Peyer's patch (tissue), 4 donors: ENCODE data around the gene YIF1A. TPM values are rescaled to one million over a fixed set of nuclear protein-coding genes. Genes with fewer than 3 reads are reported as not detected.

Experiments used
- DNase-seq, 3 donors: peaks; one replicate each; pipeline ENCODE4 v3.0.0-alpha.2; 2017 to 2019
- H3K27ac ChIP-seq, 4 donors: fragments of 200-600 bp; sonication (generic); one replicate each; pipeline ENCODE4 v1.5.1; 2016 to 2019
- H3K27me3 ChIP-seq, 2 donors: fragments of 200-600 bp; sonication (generic); one replicate each; pipeline ENCODE4 v1.5.1; 2019
- H3K36me3 ChIP-seq, 3 donors: fragments of 200-600 bp; sonication (generic); one replicate each; pipeline ENCODE4 v1.5.1; 2016 to 2019
- H3K4me1 ChIP-seq, 4 donors: fragments of 200-600 bp; sonication (generic); one replicate each; pipeline ENCODE4 v1.5.1; 2016 to 2019
- H3K4me3 ChIP-seq, 4 donors: fragments of 200-600 bp; sonication (generic); 1 replicate in 3 of 4; 2 replicates in 1 of 4; pipeline ENCODE4 v1.5.1; 2016 to 2019; ENCODE audit warnings: mild to moderate bottlenecking in 1 of 4
- H3K9me3 ChIP-seq, 4 donors: fragments of 200-600 bp; sonication (generic); one replicate each; pipeline ENCODE4 v1.5.1; 2016 to 2019; ENCODE audit warnings: mild to moderate bottlenecking in 1 of 4
- POLR2A ChIP-seq, 2 donors: fragments of 450-650 bp; IDR thresholded peaks; one replicate each; pipeline ENCODE4 v1.5.1; 2017; ENCODE audit warnings: antibody characterized with exemption in 2 of 2, mild to moderate bottlenecking in 2 of 2, moderate library complexity in 2 of 2
- total RNA-seq, 4 donors: library from RNA; depleted of rRNA; stranded (reverse); fragments of >200 nt; gene quantifications; one replicate each; pipeline ENCODE4 v1.1.0, GENCODE V29; 2016
- TF ChIP-seq, protein P1 (sequence below), 6 experiments: fragments of 450-650 bp in 4 of 6; fragments of 200-600 bp in 2 of 6; sonication (generic) in 1 of 6; IDR thresholded peaks; one replicate each; pipeline ENCODE4 v1.5.1; 2017 to 2019; ENCODE audit warnings: antibody characterized with exemption in 6 of 6, mild to moderate bottlenecking in 3 of 6, moderate library complexity in 1 of 6

The YIF1A gene
- total RNA-seq, 4 donors from 2014 or later = 52.0 to 132 (median 115) TPM

- Histone ChIP-seq H3K27me3 (no peaks in the 10 kb centered on the region), H3K27ac (no peak overlapping the region), H3K9me3 (no peaks in the 10 kb centered on the region), H3K36me3 (peaks cover 0 to 2% (median 0%) of the 10 kb centered on the region in 3 donors), H3K4me1 (no peaks in the 10 kb centered on the region), H3K4me3 (no peak overlapping the region)
- TF ChIP-seq, protein P1, sequence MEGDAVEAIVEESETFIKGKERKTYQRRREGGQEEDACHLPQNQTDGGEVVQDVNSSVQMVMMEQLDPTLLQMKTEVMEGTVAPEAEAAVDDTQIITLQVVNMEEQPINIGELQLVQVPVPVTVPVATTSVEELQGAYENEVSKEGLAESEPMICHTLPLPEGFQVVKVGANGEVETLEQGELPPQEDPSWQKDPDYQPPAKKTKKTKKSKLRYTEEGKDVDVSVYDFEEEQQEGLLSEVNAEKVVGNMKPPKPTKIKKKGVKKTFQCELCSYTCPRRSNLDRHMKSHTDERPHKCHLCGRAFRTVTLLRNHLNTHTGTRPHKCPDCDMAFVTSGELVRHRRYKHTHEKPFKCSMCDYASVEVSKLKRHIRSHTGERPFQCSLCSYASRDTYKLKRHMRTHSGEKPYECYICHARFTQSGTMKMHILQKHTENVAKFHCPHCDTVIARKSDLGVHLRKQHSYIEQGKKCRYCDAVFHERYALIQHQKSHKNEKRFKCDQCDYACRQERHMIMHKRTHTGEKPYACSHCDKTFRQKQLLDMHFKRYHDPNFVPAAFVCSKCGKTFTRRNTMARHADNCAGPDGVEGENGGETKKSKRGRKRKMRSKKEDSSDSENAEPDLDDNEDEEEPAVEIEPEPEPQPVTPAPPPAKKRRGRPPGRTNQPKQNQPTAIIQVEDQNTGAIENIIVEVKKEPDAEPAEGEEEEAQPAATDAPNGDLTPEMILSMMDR (IDR thresholded peaks at IDR 0.05) = no peak
- no peak for TF ChIP-seq POLR2A (IDR thresholded peaks at IDR 0.05)
- DNase-seq = no peak
These were observed 40.0 kb downstream of the YIF1A start for GRCh38 chr11:66248903-66249302.

GRCh38 chr11:66247801-66248200 is 41.1 kb downstream of the YIF1A start:
- DNase-seq = no peak
- H3K27me3 ChIP-seq = no peaks in the 10 kb centered on the region
- H3K4me1 ChIP-seq = no peaks in the 10 kb centered on the region
- H3K27ac ChIP-seq = no peak overlapping the region
- TF ChIP-seq POLR2A (IDR thresholded peaks at IDR 0.05) = no peak
- TF ChIP-seq, protein P1 (IDR thresholded peaks at IDR 0.05) = no peak
- H3K36me3 ChIP-seq = peaks cover 0 to 7% (median 0%) of the 10 kb centered on the region in 3 donors
- no peak overlapping the region for H3K4me3 ChIP-seq
- H3K9me3 ChIP-seq = no peaks in the 10 kb centered on the region

DNA sequence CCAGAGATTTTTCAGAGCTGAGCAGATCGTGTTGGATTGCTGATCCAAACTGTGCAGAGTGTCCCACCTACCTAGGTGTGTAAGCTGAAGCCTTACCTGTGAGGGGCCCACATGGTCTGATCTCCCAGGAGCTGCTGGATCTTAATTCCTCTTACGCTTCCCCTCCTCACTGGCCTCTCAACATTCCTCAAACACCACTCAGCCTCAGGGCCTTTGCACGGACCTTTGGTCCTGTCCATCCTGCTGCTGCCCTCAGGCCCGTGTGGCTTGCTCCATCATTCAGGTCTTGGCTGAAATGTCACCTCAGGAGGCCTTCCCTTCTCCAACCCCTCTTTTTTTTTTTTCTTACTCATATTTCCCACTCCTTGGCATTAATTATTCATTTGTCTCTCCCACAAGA is 41.6 kb downstream of the YIF1A start:
- Histone ChIP-seq H3K4me3 (no peak overlapping the region), H3K4me1 (no peaks in the 10 kb centered on the region), H3K9me3 (no peaks in the 10 kb centered on the region), H3K36me3 (peaks cover 0 to 12% (median 0%) of the 10 kb centered on the region in 3 donors), H3K27ac (no peak overlapping the region), H3K27me3 (no peaks in the 10 kb centered on the region)
- DNase-seq = no peak
- TF ChIP-seq POLR2A (IDR thresholded peaks at IDR 0.05) = no peak
- TF ChIP-seq, protein P1 (IDR thresholded peaks at IDR 0.05) = no peak

- TF ChIP-seq, protein P1 (IDR thresholded peaks at IDR 0.05) = no peak
- no peak for TF ChIP-seq POLR2A (IDR thresholded peaks at IDR 0.05)
- H3K36me3 ChIP-seq = peaks cover 0 to 27% (median 0%) of the 10 kb centered on the region in 3 donors
- no peak for DNase-seq
- H3K4me3 ChIP-seq = no peak overlapping the region
- H3K9me3 ChIP-seq = no peaks in the 10 kb centered on the region
- H3K27ac ChIP-seq = no peak overlapping the region
- H3K27me3 ChIP-seq = no peaks in the 10 kb centered on the region
- no peaks in the 10 kb centered on the region for H3K4me1 ChIP-seq
These were observed 45.0 kb downstream of the YIF1A start for GRCh38 chr11:66243782-66244535.

- no peak overlapping the region for H3K27ac ChIP-seq
- H3K27me3 ChIP-seq = no peaks in the 10 kb centered on the region
- H3K4me3 ChIP-seq = no peak overlapping the region
- H3K36me3 ChIP-seq = peaks cover 0 to 32% (median 0%) of the 10 kb centered on the region in 3 donors
- DNase-seq = no peak
- no peaks in the 10 kb centered on the region for H3K4me1 ChIP-seq
- H3K9me3 ChIP-seq = no peaks in the 10 kb centered on the region
- no peak for TF ChIP-seq POLR2A (IDR thresholded peaks at IDR 0.05)
- TF ChIP-seq, protein P1 (IDR thresholded peaks at IDR 0.05) = no peak
These were observed 46.7 kb downstream of the YIF1A start for GRCh38 chr11:66242095-66242765.
